WTC11 (cell line): Measurements from ENCODE around the gene ZNF485. TPM values are rescaled to one million over a fixed set of nuclear protein-coding genes. Genes with fewer than 3 reads are reported as not detected.
"Not testable (repeated sequence)": the region's sequence is repeated elsewhere in the genome, so short reads cannot be mapped to it uniquely, and the experiment has no call there.

ENCODE experiments used
- ATAC-seq: fragments of 200-7000 bp; cut with Tn5 transposase; 2 replicates; pipeline ENCODE4 v1.10.0; 2021; ENCODE audit warnings: mild to moderate bottlenecking, moderate library complexity
- CTCF ChIA-PET: fragments of 300-600 bp; sonication (Branson Sonifier 250); formaldehyde crosslinking; loops from one replicate; lab custom pipeline; 2021; ENCODE audit warnings: antibody characterized with exemption; lab: Charles Lee
- POLR2A ChIA-PET: fragments of 350-600 bp; sonication (Branson Sonifier 250); formaldehyde crosslinking; loops from one replicate; lab custom pipeline; 2021; ENCODE audit warnings: antibody characterized with exemption; lab: Charles Lee
- DNase-seq: peaks from one replicate; pipeline ENCODE4 v3.0.0; 2021; ENCODE audit warnings: low spot score
- H3K27ac Mint-ChIP-seq: 2 replicates; pipeline ENCODE4 v1.8.0; 2021; ENCODE audit warnings: mixed read lengths
- H3K27me3 Mint-ChIP-seq: 2 replicates; pipeline ENCODE4 v1.8.0; 2021; ENCODE audit warnings: low read depth, mild to moderate bottlenecking, moderate library complexity, mixed read lengths
- H3K36me3 Mint-ChIP-seq: 2 replicates; pipeline ENCODE4 v1.8.0; 2021; ENCODE audit warnings: mixed read lengths
- H3K4me1 Mint-ChIP-seq: 2 replicates; pipeline ENCODE4 v1.8.0; 2022; ENCODE audit warnings: mixed read lengths
- H3K4me3 Mint-ChIP-seq: 2 replicates; pipeline ENCODE4 v1.8.0; 2021; ENCODE audit warnings: mild to moderate bottlenecking, moderate library complexity, mixed read lengths
- H3K9me3 Mint-ChIP-seq: 2 replicates; pipeline ENCODE4 v1.8.0; 2021; ENCODE audit warnings: mixed read lengths
- CREM ChIP-seq: sonication (generic); formaldehyde crosslinking; IDR thresholded peaks from 2 replicates; pipeline ENCODE4 v1.8.1; 2022; ENCODE audit warnings: mild to moderate bottlenecking, missing genetic modification reagents, moderate library complexity
- FOXK1 ChIP-seq: sonication (generic); formaldehyde crosslinking; IDR thresholded peaks from 2 replicates; pipeline ENCODE4 v1.8.0; 2022; ENCODE audit warnings: mild to moderate bottlenecking, moderate library complexity, missing genetic modification reagents
- KAT7 ChIP-seq: sonication (generic); formaldehyde crosslinking; IDR thresholded peaks from 2 replicates; pipeline ENCODE4 v1.8.1; 2023; ENCODE audit warnings: missing genetic modification reagents, mild to moderate bottlenecking, borderline replicate concordance
- NFATC4 ChIP-seq: fragments of 250-450 bp; sonication (Bioruptor Pico); IDR thresholded peaks from 2 replicates; pipeline ENCODE4 v1.9.0; 2021; ENCODE audit warnings: mild to moderate bottlenecking
- NFE2L1 ChIP-seq: sonication (generic); formaldehyde crosslinking; IDR thresholded peaks from 2 replicates; pipeline ENCODE4 v1.8.1; 2023; ENCODE audit warnings: missing genetic modification reagents
- NR1H2 ChIP-seq: sonication (generic); formaldehyde crosslinking; IDR thresholded peaks from 2 replicates; pipeline ENCODE4 v1.9.0; 2021; ENCODE audit warnings: mild to moderate bottlenecking, moderate library complexity, missing genetic modification reagents
- NR2C2 ChIP-seq: sonication (generic); formaldehyde crosslinking; IDR thresholded peaks from 2 replicates; pipeline ENCODE4 v1.8.0; 2022; ENCODE audit warnings: mild to moderate bottlenecking, missing genetic modification reagents
- NR3C1 ChIP-seq: sonication (generic); formaldehyde crosslinking; conservative IDR thresholded peaks from 2 replicates; pipeline ENCODE4 v1.8.1; 2023; ENCODE audit warnings: low read depth, mild to moderate bottlenecking, missing genetic modification reagents
- PRRX2 ChIP-seq: fragments of 250-450 bp; sonication (Bioruptor Pico); IDR thresholded peaks from 2 replicates; pipeline ENCODE4 v1.8.0; 2021; ENCODE audit warnings: mild to moderate bottlenecking
- RELA ChIP-seq: sonication (generic); formaldehyde crosslinking; IDR thresholded peaks from 2 replicates; pipeline ENCODE4 v1.8.1; 2022; ENCODE audit warnings: missing genetic modification reagents, mild to moderate bottlenecking, borderline replicate concordance
- SMAD4 ChIP-seq: sonication (generic); formaldehyde crosslinking; IDR thresholded peaks from 2 replicates; pipeline ENCODE4 v1.8.0; 2022; ENCODE audit warnings: mild to moderate bottlenecking, missing genetic modification reagents
- ZNF138 ChIP-seq: sonication (generic); formaldehyde crosslinking; conservative IDR thresholded peaks from 2 replicates; pipeline ENCODE4 v1.8.1; 2022; ENCODE audit warnings: mild to moderate bottlenecking, moderate library complexity, missing genetic modification reagents
- ZNF396 ChIP-seq: fragments of 250-450 bp; sonication (Bioruptor Pico); IDR thresholded peaks from 2 replicates; pipeline ENCODE4 v1.8.0; 2021; ENCODE audit warnings: mild to moderate bottlenecking, moderate library complexity, borderline replicate concordance
- ZSCAN18 ChIP-seq: fragments of 250-450 bp; sonication (Bioruptor Pico); IDR thresholded peaks from 2 replicates; pipeline ENCODE4 v2.1.2; 2022; ENCODE audit warnings: mild to moderate bottlenecking, moderate library complexity
- total RNA-seq: library from RNA; stranded (reverse); gene quantifications from 3 replicates; pipeline ENCODE4 v1.2.3, GENCODE V29; 2021
- TF ChIP-seq, protein P1 (sequence below): sonication (generic); formaldehyde crosslinking; IDR thresholded peaks from 2 replicates; pipeline ENCODE4 v1.8.0; 2023; ENCODE audit warnings: missing genetic modification reagents
- TF ChIP-seq, protein P2 (sequence below): sonication (generic); formaldehyde crosslinking; IDR thresholded peaks from 2 replicates; pipeline ENCODE4 v1.8.1; 2023; ENCODE audit warnings: mild to moderate bottlenecking, missing genetic modification reagents
- TF ChIP-seq, protein P3 (sequence below): sonication (generic); formaldehyde crosslinking; IDR thresholded peaks from 2 replicates; pipeline ENCODE4 v1.8.1; 2023; ENCODE audit warnings: mild to moderate bottlenecking, missing genetic modification reagents
- TF ChIP-seq, protein P4 (sequence below): sonication (generic); formaldehyde crosslinking; IDR thresholded peaks from 2 replicates; pipeline ENCODE4 v1.8.1; 2023; ENCODE audit warnings: mild to moderate bottlenecking, missing genetic modification reagents, moderate library complexity

Gene ZNF485
- total RNA-seq, 1 experiment from 2014 or later, result 9.6 TPM

GRCh38 chr10:43598446-43598845, 7.8 kb upstream of the ZNF485 start:
- no peaks in the 10 kb centered on the region for H3K4me1 Mint-ChIP-seq
- TF ChIP-seq FOXK1 (CRISPR knock-in tag) (no peak), ZSCAN18 (CRISPR knock-in tag) (no peak), NFE2L1 (CRISPR knock-in tag) (no peak), KAT7 (no peak), NFATC4 (CRISPR knock-in tag) (no peak)
- TF ChIP-seq, protein P1, sequence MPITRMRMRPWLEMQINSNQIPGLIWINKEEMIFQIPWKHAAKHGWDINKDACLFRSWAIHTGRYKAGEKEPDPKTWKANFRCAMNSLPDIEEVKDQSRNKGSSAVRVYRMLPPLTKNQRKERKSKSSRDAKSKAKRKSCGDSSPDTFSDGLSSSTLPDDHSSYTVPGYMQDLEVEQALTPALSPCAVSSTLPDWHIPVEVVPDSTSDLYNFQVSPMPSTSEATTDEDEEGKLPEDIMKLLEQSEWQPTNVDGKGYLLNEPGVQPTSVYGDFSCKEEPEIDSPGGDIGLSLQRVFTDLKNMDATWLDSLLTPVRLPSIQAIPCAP (CRISPR knock-in tag), result no peak
- TF ChIP-seq, protein P2, sequence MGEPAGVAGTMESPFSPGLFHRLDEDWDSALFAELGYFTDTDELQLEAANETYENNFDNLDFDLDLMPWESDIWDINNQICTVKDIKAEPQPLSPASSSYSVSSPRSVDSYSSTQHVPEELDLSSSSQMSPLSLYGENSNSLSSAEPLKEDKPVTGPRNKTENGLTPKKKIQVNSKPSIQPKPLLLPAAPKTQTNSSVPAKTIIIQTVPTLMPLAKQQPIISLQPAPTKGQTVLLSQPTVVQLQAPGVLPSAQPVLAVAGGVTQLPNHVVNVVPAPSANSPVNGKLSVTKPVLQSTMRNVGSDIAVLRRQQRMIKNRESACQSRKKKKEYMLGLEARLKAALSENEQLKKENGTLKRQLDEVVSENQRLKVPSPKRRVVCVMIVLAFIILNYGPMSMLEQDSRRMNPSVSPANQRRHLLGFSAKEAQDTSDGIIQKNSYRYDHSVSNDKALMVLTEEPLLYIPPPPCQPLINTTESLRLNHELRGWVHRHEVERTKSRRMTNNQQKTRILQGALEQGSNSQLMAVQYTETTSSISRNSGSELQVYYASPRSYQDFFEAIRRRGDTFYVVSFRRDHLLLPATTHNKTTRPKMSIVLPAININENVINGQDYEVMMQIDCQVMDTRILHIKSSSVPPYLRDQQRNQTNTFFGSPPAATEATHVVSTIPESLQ (CRISPR knock-in tag), result no peak
- TF ChIP-seq, all 79 proteins: peak for 0
- Mint-ChIP-seq H3K9me3 (peaks cover 44% of the 10 kb centered on the region), H3K36me3 (peaks cover 13% of the 10 kb centered on the region), H3K27me3 (peaks cover 46% of the 10 kb centered on the region), H3K27ac (no peak overlapping the region), H3K4me3 (no peak overlapping the region)
- POLR2A ChIA-PET, result no interaction called here
- CTCF ChIA-PET, result no interaction called here
- ATAC-seq (no peak), DNase-seq (no peak)

GRCh38 chr10:43599333-43599732, 6.9 kb upstream of the ZNF485 start:
- Mint-ChIP-seq H3K4me3 (no peak overlapping the region), H3K9me3 (peaks cover 39% of the 10 kb centered on the region), H3K27me3 (peaks cover 50% of the 10 kb centered on the region), H3K4me1 (no peaks in the 10 kb centered on the region), H3K36me3 (peaks cover 13% of the 10 kb centered on the region)
- DNase-seq (no peak), ATAC-seq (no peak)
- CTCF ChIA-PET, result interaction anchor here (0.7 kb wide), 1 partner anchor 8 kb away, joined by 3 read pairs; no protein-coding TSS in a partner anchor
- TF ChIP-seq NR1H2 (CRISPR knock-in tag), result no peak
- TF ChIP-seq, all 79 proteins: peak for 0
- POLR2A ChIA-PET, result interaction anchor here (0.6 kb wide), 1 partner anchor 14 kb away, joined by 3 read pairs; no protein-coding TSS in a partner anchor
- no peak overlapping the region for H3K27ac Mint-ChIP-seq

- H3K9me3 Mint-ChIP-seq, result peaks cover 40% of the 10 kb centered on the region
- H3K4me1 Mint-ChIP-seq, POLR2A ChIA-PET, ATAC-seq, DNase-seq, H3K4me3 Mint-ChIP-seq, H3K27ac Mint-ChIP-seq, CTCF ChIA-PET: not testable (repeated sequence)
- peaks cover 13% of the 10 kb centered on the region for H3K36me3 Mint-ChIP-seq
- peaks cover 51% of the 10 kb centered on the region for H3K27me3 Mint-ChIP-seq
These were observed 4.7 kb upstream of the ZNF485 start for GRCh38 chr10:43601576-43601975.

DNA sequence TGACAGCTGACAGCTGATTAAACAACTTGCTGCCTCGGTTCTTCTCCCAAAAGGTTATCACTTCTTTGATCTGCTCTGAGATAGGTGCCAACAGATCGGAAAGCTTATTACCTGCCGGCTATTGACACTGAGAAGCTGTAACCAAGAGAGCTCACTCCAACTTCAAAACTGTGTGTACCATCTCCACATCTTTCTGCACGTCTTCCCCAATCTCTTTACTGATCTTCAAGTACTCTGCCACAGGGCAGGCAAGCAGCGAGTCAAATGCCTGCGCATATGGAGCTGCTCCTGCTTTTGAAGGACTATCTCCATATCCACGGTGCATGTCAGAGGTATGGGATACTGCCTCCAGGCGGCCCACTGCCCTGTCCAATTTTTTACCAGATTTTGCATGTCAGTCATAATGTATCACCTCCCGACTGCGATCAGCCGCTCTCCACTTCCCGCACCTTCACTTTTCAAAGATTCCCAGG, 352 bp upstream of the ZNF485 start:
- no peak overlapping the region for H3K27ac Mint-ChIP-seq
- DNase-seq, result no peak
- CTCF ChIA-PET, result interaction anchor here (0.8 kb wide), 1 partner anchor 77 kb away, joined by 3 read pairs; no protein-coding TSS in a partner anchor
- no peak for TF ChIP-seq SMAD4 (CRISPR knock-in tag)
- no peak for TF ChIP-seq NR2C2 (CRISPR knock-in tag)
- no peak for TF ChIP-seq ZSCAN18 (CRISPR knock-in tag)
- no peak for TF ChIP-seq PRRX2 (CRISPR knock-in tag)
- no peak for TF ChIP-seq NR3C1 (CRISPR knock-in tag)
- TF ChIP-seq, protein P3, sequence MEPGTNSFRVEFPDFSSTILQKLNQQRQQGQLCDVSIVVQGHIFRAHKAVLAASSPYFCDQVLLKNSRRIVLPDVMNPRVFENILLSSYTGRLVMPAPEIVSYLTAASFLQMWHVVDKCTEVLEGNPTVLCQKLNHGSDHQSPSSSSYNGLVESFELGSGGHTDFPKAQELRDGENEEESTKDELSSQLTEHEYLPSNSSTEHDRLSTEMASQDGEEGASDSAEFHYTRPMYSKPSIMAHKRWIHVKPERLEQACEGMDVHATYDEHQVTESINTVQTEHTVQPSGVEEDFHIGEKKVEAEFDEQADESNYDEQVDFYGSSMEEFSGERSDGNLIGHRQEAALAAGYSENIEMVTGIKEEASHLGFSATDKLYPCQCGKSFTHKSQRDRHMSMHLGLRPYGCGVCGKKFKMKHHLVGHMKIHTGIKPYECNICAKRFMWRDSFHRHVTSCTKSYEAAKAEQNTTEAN, result no peak
- no peak for TF ChIP-seq CREM (CRISPR knock-in tag)
- TF ChIP-seq, protein P4, sequence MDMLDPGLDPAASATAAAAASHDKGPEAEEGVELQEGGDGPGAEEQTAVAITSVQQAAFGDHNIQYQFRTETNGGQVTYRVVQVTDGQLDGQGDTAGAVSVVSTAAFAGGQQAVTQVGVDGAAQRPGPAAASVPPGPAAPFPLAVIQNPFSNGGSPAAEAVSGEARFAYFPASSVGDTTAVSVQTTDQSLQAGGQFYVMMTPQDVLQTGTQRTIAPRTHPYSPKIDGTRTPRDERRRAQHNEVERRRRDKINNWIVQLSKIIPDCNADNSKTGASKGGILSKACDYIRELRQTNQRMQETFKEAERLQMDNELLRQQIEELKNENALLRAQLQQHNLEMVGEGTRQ (CRISPR knock-in tag), result no peak
- no peak for TF ChIP-seq RELA (CRISPR knock-in tag)
- TF ChIP-seq ZNF396 (CRISPR knock-in tag), result no peak
- no peak for TF ChIP-seq ZNF138 (CRISPR knock-in tag)
- TF ChIP-seq NFATC4 (CRISPR knock-in tag), result no peak
- TF ChIP-seq, protein P1 (CRISPR knock-in tag), result no peak

More for the DNA sequence above, 352 bp upstream of the ZNF485 start:
- peak; percentile 14 for ATAC-seq
- peaks cover 26% of the 10 kb centered on the region for H3K9me3 Mint-ChIP-seq
- peak overlapping the region; percentile 82 for H3K4me3 Mint-ChIP-seq
- peaks cover 34% of the 10 kb centered on the region for H3K36me3 Mint-ChIP-seq
- POLR2A ChIA-PET, result no interaction called here
- peaks cover 9% of the 10 kb centered on the region for H3K4me1 Mint-ChIP-seq
- H3K27me3 Mint-ChIP-seq, result peaks cover 46% of the 10 kb centered on the region
